Hepatocyte (in vitro differentiated cells): Measurements from ENCODE around the gene CYP2C9.

Experiments
- CTCF ChIP-seq: fragments of 200-600 bp; sonication (generic); IDR thresholded peaks from 2 replicates; pipeline ENCODE4 v1.5.1; 2016; ENCODE audit warnings: antibody characterized with exemption, mild to moderate bottlenecking; ENCODE audit not compliant: poor library complexity
- EZH2 ChIP-seq: fragments of 200-600 bp; sonication (generic); IDR thresholded peaks from 2 replicates; pipeline ENCODE4 v1.6.1; 2016; ENCODE audit warnings: antibody characterized with exemption, mild to moderate bottlenecking, borderline replicate concordance
- EZH2phosphoT487 ChIP-seq: fragments of 200-600 bp; sonication (generic); IDR thresholded peaks from one replicate; pipeline ENCODE4 v1.6.1; 2018; ENCODE audit warnings: antibody characterized with exemption, mild to moderate bottlenecking, low read depth, moderate library complexity; ENCODE audit not compliant: unreplicated experiment, severe bottlenecking

- TF ChIP-seq CTCF, result no peak
- no peak for TF ChIP-seq EZH2
- no peak for TF ChIP-seq EZH2phosphoT487
Observed at GRCh38 chr10:95039281-95039680, 100.8 kb downstream of the CYP2C9 start.
